Uterus (tissue), 4 donors: Measurements from ENCODE around the gene ERCC1. TPM values are rescaled to one million over a fixed set of nuclear protein-coding genes. Genes with fewer than 3 reads are reported as not detected.
"Not testable (repeated sequence)": the region's sequence is repeated elsewhere in the genome, so short reads cannot be mapped to it uniquely, and the experiment has no call there.

Experiments used
- DNase-seq, 2 donors: peaks; one replicate each; pipeline ENCODE4 v3.0.0-alpha.2; 2019 to 2020
- H3K27ac ChIP-seq, 2 donors: fragments of 200-600 bp; sonication (generic); 1 replicate in 1 of 2; 2 replicates in 1 of 2; pipeline ENCODE4 v1.5.1; 2016 to 2018
- H3K27me3 ChIP-seq, 2 donors: fragments of 200-600 bp; sonication (generic); one replicate each; pipeline ENCODE4 v1.5.1; 2018 to 2019; ENCODE audit warnings: control low read depth in 1 of 2
- H3K36me3 ChIP-seq, 2 donors: fragments of 200-600 bp; sonication (generic); one replicate each; pipeline ENCODE4 v1.5.1; 2019; ENCODE audit warnings: control low read depth in 1 of 2
- H3K4me1 ChIP-seq, 2 donors: fragments of 200-600 bp; sonication (generic); one replicate each; pipeline ENCODE4 v1.5.1; 2018 to 2019; ENCODE audit warnings: control low read depth in 1 of 2
- H3K4me3 ChIP-seq, 2 donors: fragments of 200-600 bp; sonication (generic); 1 replicate in 1 of 2; 2 replicates in 1 of 2; pipeline ENCODE4 v1.5.1; 2018 to 2019; ENCODE audit warnings: mild to moderate bottlenecking in 1 of 2
- H3K9me3 ChIP-seq, 2 donors: fragments of 200-600 bp; sonication (generic); one replicate each; pipeline ENCODE4 v1.5.1; 2019; ENCODE audit warnings: control low read depth in 1 of 2
- POLR2A ChIP-seq, 2 donors: fragments of 450-650 bp; IDR thresholded peaks; one replicate each; pipeline ENCODE4 v1.6.1; 2016; ENCODE audit warnings: antibody characterized with exemption in 2 of 2, mild to moderate bottlenecking in 1 of 2, moderate library complexity in 1 of 2
- intact Hi-C: fragments of 100-400 bp; cut with DNase I; formaldehyde crosslinking; loops from one replicate; pipeline ENCODE4 v1.15.1; 2023; ENCODE audit warnings: low total_unique reads
- total RNA-seq, 4 donors: library from RNA; depleted of rRNA in 3 of 4; stranded (reverse); fragments of >200 nt in 3 of 4; gene quantifications; one replicate each; pipeline versions ENCODE4 v1.1.0 to v1.2.4, GENCODE V29; 2014 to 2023
- TF ChIP-seq, protein P1 (sequence below), 4 experiments: fragments of 200-600 bp in 2 of 4; fragments of 450-650 bp in 2 of 4; sonication (generic) in 2 of 4; IDR thresholded peaks; one replicate each; pipeline ENCODE4 v1.5.1; 2016 to 2019; ENCODE audit warnings: antibody characterized with exemption in 4 of 4, mild to moderate bottlenecking in 2 of 4, moderate library complexity in 1 of 4
- donor health status: DM: yes; HTN: yes; CAD: no.

ERCC1 gene
- total RNA-seq, 4 donors from 2014 or later, result 37.9 to 130 (median 68.0) TPM

DNA sequence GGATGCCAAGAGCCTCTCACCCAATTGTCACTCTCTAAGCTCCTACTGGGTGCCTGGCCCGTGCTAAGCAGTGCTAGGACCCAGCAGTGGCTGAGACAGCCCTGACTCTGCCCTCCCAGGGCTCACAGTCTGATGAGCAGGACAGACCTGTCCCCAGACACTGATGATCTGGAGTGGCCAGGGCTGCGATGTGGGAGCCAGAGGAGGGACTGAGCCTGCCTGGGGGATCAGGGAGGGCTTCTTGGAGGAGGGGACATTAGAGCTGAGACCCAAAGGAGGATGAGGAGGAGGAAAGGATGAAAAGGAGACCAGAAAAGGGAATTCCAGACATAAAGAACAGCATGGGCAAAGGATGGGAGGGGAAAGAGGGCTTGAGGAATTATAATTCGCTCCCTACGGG lies 6.6 kb downstream of the ERCC1 start:
- TF ChIP-seq POLR2A (IDR thresholded peaks at IDR 0.05), result no peak
- TF ChIP-seq, protein P1, sequence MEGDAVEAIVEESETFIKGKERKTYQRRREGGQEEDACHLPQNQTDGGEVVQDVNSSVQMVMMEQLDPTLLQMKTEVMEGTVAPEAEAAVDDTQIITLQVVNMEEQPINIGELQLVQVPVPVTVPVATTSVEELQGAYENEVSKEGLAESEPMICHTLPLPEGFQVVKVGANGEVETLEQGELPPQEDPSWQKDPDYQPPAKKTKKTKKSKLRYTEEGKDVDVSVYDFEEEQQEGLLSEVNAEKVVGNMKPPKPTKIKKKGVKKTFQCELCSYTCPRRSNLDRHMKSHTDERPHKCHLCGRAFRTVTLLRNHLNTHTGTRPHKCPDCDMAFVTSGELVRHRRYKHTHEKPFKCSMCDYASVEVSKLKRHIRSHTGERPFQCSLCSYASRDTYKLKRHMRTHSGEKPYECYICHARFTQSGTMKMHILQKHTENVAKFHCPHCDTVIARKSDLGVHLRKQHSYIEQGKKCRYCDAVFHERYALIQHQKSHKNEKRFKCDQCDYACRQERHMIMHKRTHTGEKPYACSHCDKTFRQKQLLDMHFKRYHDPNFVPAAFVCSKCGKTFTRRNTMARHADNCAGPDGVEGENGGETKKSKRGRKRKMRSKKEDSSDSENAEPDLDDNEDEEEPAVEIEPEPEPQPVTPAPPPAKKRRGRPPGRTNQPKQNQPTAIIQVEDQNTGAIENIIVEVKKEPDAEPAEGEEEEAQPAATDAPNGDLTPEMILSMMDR (IDR thresholded peaks at IDR 0.05), result no peak
- DNase-seq, result no peak
- Histone ChIP-seq H3K27ac (no peak overlapping the region), H3K9me3 (no peaks in the 10 kb centered on the region), H3K27me3 (no peaks in the 10 kb centered on the region), H3K4me3 (no peak overlapping the region), H3K36me3 (no peaks in the 10 kb centered on the region), H3K4me1 (no peaks in the 10 kb centered on the region)
- intact Hi-C loops, result no loop called here

DNA sequence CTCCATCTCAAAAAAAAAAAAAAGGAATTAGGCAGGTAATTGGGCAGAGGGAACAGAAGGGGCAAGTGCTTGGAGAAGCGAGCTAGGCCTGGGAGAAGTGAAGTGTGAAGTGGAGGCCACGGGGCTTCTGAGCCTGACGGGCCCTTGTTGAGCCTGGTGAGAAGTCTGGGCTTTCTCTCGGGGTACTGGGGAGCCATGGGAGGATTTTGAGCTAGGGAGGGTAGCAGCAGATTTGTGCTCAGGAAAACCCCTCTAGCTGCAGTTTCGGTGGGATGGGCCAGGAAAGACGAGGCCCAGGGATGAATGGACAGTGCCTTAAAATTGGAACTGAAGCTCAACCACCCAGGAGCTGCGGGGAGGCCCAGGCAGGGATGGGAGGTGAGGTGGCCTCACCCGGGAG lies 9.2 kb downstream of the ERCC1 start:
- Histone ChIP-seq H3K36me3 (no peaks in the 10 kb centered on the region), H3K4me3 (no peak overlapping the region), H3K4me1 (no peaks in the 10 kb centered on the region), H3K27me3 (no peaks in the 10 kb centered on the region), H3K9me3 (no peaks in the 10 kb centered on the region), H3K27ac (no peak overlapping the region)
- DNase-seq, result no peak
- no peak for TF ChIP-seq POLR2A (IDR thresholded peaks at IDR 0.05)
- TF ChIP-seq, protein P1 (IDR thresholded peaks at IDR 0.05), result no peak
- intact Hi-C loops, result no loop called here

DNA sequence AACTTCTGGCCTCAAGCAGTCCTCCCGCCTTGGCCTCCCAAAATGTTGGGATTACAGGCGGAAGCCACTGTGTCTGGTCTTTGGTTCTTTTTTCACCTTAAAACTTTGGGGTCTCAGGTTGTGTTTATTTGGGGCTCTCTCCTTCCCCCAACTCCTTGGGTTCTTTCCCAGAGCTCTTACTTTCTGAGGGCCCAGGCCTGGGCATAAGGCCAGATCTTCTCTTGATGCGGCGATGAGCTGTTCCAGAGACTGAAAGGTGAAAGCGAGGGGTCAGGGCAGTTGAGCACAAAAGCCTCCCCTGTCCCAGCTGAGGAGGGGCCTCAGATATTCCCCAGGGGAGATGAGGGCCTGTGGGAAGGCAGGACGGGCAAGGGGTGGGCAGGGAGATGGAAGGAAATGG lies 10.2 kb downstream of the ERCC1 start:
- no peak for DNase-seq
- Histone ChIP-seq H3K4me1 (no peaks in the 10 kb centered on the region), H3K36me3 (no peaks in the 10 kb centered on the region), H3K27ac (no peak overlapping the region), H3K4me3 (no peak overlapping the region), H3K27me3 (no peaks in the 10 kb centered on the region), H3K9me3 (no peaks in the 10 kb centered on the region)
- intact Hi-C loops, result no loop called here
- TF ChIP-seq, protein P1 (IDR thresholded peaks at IDR 0.05), result no peak
- TF ChIP-seq POLR2A (IDR thresholded peaks at IDR 0.05), result no peak

DNA sequence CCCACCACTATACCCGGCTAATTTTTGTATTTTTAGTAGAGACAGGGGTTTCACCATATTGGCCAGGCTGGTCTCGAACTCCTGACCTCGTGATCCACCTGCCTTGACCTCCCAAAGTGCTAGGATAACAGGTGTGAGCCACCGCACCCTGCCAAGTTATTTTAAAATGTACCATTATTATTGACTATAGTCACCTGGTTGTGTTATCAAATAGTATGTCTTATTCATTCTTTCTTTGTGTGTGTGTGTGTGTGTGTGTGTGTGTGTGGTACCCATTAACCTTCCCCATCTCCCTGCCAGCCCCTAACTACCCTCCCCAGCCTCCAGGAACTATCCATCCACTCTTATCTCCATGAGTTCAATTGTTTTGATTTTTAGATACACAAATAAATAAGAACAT lies 13.4 kb downstream of the ERCC1 start:
- H3K9me3 ChIP-seq, H3K27me3 ChIP-seq, H3K4me1 ChIP-seq, H3K4me3 ChIP-seq, H3K27ac ChIP-seq, DNase-seq, intact Hi-C loops, H3K36me3 ChIP-seq: not testable (repeated sequence)

DNA sequence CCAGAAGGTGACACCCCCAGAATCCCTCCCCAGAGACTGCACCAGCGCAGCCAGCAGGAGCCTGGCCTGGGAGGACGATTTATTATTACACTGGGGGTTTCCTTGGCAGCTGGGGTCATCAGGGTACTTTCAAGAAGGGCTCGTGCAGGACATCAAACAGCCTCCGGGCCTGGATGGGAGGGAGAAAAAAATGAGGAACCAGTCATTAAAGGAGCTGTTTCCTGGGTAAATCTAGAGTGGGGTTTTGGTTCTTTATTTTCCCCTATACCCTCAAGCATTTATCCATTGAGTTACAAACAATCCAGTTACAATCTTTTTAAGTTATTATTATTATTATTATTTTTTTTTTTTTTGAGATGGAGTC lies 14.2 kb downstream of the ERCC1 start:
- TF ChIP-seq POLR2A (IDR thresholded peaks at IDR 0.05), result no peak
- TF ChIP-seq, protein P1 (IDR thresholded peaks at IDR 0.05), result no peak
- intact Hi-C loops, result no loop called here
- Histone ChIP-seq H3K27me3 (peaks cover 0 to under 1% of the 10 kb centered on the region in 2 donors), H3K4me3 (no peak overlapping the region), H3K36me3 (no peaks in the 10 kb centered on the region), H3K9me3 (no peaks in the 10 kb centered on the region), H3K4me1 (peaks cover 7 to 8% of the 10 kb centered on the region in 2 donors), H3K27ac (no peak overlapping the region)
- DNase-seq, result no peak
